T-helper 1 cell treated with Interleukin-12 subunit alpha and Interleukin-12 subunit beta and Interleukin-4 antibody, amounts not matched to agents 30 ng/mL and 1 ng/mL, for 36 hours (primary cell): ENCODE data around the gene S100A6. TPM values are rescaled to one million over a fixed set of nuclear protein-coding genes. Genes with fewer than 3 reads are reported as not detected.
"Not testable (repeated sequence)": the region's sequence is repeated elsewhere in the genome, so short reads cannot be mapped to it uniquely, and the experiment has no call there.

Experiments used
- intact Hi-C: fragments of 100-400 bp; cut with micrococcal nuclease; formaldehyde crosslinking; loops from one replicate; pipeline ENCODE4 v1.15.1; 2024
- total RNA-seq: library from RNA; stranded (reverse); gene quantifications from 2 replicates; pipeline ENCODE4 v1.2.3, GENCODE V29; 2022

S100A6 gene
- total RNA-seq, 1 donor from 2014 or later = 418 TPM

GRCh38 chr1:153565529-153566374 is 30.0 kb upstream of the S100A6 start, which contains the start of gene S100A2:
Gene S100A2, minus strand, starts transcription at chr1:153565844. Its CDS starts 1,967 bp downstream, at chr1:153563877.
- intact Hi-C loops = loop anchor here (1.0 kb wide), 1 partner anchor 69 kb away; the partner anchor contains the start of gene CHTOP

- intact Hi-C loops = no loop called here
Observed at GRCh38 chr1:153563991-153564390, 28.2 kb upstream of the S100A6 start.

- intact Hi-C loops = no loop called here
Observed at GRCh38 chr1:153563483-153563901, 27.7 kb upstream of the S100A6 start.

DNA sequence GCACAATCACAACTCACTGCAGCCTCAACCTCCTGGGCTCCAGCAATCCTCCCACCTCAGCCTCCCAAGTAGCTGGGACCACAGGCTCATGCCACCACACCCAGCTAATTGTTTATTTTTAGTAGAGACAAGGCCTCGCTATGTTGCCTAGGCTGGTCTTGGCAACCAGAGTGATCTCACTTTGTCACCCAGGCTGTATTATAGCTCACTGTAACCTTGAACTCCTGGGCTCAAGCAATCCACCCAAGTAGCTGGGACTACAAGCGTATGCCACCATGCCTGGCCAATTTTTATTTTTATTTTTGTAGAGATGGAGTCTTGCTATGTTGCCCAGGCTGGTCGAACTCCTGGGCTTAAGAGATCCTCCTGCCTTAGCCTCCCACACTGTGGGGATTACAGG is 26.2 kb upstream of the S100A6 start:
- intact Hi-C loops = not testable (repeated sequence)

DNA sequence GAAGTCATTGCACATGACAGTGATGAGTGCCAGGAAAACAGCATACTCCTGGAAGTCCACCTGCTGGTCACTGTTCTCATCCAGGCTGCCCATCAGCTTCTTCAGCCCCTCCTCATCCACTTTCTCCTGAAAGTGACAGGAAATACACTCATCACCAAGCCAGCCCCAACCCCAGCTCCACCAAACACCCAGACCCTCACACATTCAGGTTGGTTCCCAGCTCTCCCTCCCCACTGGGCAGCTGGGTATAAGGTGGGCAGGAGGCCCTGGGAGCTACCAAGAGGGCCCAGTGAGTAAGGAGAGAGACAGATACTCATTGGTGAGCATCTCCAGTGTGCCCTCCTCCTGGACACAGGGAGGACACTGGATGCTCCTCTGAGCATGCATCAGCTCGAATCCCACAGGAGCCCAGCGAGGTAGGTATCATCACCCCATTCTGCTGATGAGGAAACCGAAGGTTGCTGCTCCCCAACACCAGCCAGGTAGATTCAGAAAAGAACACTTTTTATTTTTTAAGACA is 25.7 kb upstream of the S100A6 start:
- intact Hi-C loops = no loop called here

DNA sequence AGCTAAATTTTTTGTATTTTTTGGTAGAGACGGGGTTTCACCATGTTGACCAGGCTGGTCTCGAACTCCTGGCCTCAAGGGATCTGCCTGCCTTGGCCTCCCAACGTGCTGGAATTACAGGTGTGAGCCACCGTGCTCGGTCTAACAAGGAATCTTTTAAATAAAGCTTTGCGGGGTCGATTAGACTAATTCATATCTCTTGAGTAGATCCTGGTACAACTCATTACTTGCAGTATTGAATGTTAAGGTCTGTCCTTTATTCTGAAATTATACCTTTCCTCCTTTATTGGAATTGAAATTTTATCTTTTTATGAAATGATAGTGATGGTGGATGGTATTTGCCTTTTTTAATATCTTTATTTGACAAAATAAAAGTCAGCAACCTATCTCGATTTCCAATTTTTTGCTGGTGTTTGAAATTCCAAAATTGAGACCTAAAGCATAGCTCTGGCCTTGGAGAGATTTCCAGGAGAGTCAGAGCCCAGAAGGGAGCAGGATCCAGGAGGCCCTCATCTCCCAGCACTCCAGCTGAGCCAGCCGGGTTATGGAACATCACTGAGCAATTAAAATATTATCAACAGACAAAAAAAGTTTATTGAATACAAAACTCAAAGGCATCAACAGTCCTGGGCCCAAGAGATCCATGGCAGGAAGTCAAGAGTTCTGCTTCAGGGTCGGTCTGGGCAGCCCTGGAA is 25.1 kb upstream of the S100A6 start:
- intact Hi-C loops = no loop called here

GRCh38 chr1:153560241-153560640 is 24.4 kb upstream of the S100A6 start:
- intact Hi-C loops = no loop called here

DNA sequence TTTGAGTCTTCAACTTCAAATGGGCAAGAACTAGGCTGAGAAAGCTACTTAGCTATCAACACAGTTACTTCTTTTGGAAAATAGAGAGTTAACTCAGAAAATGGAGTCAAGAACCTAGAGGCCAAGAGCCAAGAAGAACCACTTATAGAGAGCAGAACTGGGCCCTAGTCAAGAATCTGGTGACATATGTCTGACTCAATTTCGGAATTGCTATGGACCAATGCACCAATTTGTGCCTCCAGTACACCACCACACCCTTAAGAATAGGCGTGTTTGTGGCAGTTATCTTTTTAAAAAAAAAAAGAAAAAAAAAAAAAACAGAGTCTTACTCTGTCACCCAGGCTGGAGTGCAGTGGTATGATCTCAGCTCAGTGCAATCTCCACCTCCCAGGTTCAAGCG is 22.1 kb upstream of the S100A6 start:
- intact Hi-C loops = no loop called here

GRCh38 chr1:153556348-153556747 is 20.6 kb upstream of the S100A6 start:
- intact Hi-C loops = no loop called here

GRCh38 chr1:153553830-153554541 is 18.2 kb upstream of the S100A6 start:
- intact Hi-C loops = no loop called here

GRCh38 chr1:153553096-153553495 is 17.3 kb upstream of the S100A6 start:
- intact Hi-C loops = no loop called here

GRCh38 chr1:153552335-153552734 is 16.5 kb upstream of the S100A6 start:
- intact Hi-C loops = no loop called here

- intact Hi-C loops = no loop called here
Observed at GRCh38 chr1:153550827-153551500, 15.2 kb upstream of the S100A6 start.

GRCh38 chr1:153550398-153550758 is 14.6 kb upstream of the S100A6 start:
- intact Hi-C loops = no loop called here

- intact Hi-C loops = loop anchor here (5.0 kb wide), 1 partner anchor 177 kb away; the partner anchor contains the start of gene INTS3
Observed at GRCh38 chr1:153549741-153550397, 14.1 kb upstream of the S100A6 start.

DNA sequence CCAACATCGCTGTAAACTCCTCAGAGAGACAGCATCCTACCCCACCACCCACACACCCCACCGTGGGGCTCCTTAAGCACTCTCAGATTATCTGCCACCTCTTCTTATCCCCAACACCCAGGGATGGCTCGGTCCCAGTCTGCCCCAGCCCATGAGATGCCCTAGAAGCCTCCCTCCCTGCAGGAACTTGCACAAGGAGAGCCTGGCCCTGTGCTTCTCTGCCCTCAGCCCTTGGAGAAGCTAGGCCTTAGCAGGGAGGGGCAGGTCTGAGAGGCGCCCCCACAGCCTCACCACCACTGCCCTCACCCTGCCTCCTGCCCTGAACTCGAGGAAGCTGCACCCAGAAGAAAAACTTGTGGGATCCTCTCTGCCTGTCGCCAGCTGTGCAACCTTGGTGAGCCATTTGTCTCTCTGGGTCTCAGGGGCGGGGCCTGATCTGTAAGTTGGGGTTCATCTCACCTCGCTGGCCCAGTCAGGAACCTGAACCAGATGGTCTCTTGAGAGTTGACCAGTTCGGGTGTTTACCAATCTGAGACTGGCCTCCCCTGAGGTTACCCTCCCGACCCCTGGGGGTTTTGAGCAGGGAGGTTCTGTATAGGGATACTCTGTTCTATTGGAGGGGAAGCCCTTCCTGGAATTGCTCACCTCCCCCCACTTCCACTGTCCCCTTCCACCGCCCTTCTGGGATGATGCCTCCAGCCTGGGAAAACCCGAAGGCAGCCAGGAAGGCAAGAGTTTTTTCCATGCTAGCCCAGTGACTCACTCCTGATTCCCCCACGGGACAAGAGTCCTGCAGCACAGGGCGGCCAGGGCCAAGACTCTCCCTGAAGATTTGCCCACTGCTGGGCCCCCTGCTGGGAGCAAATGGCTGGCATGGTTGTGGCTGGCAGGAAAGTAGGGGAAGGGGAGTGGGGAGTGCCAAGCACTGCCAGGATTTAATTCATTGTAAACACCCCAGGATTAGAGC is 13.2 kb upstream of the S100A6 start, which contains the start of gene S100A3:
TSS of gene S100A3 (minus strand) at position 537 of the 967 bp plus-strand sequence. CDS start 773 bp downstream, outside the sequence.
- intact Hi-C loops = loop anchor here (5.0 kb wide), 1 partner anchor 178 kb away; the partner anchor contains the start of gene INTS3

DNA sequence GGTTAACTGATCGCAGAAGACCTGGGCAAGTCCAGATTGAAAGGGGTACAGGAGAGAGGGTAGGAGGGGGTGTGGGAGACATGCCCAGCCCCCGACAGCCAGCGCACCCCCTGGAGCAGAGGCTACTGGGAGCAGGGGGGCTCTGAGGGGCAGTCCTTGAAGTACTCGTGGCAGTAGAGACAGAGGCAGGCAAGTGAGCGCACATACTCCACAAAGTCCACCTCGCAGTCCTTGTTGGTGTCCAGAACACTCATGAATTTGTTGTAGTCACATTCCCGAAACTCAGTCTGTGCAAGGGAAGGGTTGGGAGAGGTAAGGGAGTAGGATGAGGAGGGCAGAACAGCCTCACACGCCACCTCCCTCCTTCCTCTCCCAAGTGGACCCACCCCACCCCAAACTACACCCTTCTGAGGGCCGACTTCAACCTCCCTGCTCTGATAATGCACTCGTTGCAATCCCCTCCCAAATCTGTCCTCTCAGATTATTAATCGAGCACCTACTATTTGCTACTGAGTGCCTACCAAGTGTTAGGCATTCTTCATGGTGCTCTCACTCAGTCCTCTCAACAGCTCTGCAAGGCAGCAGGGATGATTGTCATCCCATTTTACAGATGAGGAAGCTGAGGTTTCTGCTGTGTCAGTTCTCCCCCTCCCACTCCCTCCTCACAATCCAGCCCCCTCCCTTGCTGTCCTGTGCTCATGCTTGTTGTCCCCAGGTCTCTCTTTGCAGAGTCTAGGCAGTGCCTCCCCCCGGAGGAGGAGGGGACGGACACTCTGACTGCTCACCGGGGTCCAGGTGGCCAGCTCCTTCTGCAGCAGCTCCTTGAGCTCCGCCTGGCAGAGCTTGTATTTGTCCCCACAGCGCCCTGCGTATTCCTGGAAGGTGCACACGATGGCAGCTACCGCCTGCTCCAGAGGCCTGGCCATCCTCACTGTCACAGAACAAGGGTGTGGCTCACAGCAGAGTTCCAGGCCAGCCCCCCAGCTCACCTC is 12.1 kb upstream of the S100A6 start:
- intact Hi-C loops = loop anchor here (5.0 kb wide), 1 partner anchor 179 kb away; the partner anchor contains the start of gene INTS3
